ENCODE results near the gene NFIA. TPM values are rescaled to one million over a fixed set of nuclear protein-coding genes. Genes with fewer than 3 reads are reported as not detected.

NFIA gene
- total RNA-seq, 1 donor from 2014 or later, result 16.2 TPM

DNA sequence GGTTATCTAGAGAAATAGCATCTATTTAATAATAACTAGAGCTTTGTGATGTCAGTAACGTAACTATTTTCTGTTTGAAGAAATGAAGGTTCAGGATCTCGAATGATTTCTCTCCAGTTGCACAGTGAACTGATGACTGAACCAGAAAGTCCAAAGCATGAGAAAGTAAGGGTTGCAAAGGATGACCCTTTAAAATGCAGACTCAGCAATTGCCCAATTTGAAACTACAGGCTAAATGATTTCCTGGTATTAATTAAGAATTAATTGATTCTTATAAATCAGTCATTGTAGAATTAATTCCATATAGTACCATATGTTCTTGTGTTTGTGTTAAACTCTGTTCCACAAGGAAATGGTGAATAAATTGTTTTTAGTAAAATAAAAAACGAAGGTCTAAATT is 318.6 kb downstream of the NFIA start:
- H3K36me3 Mint-ChIP-seq (ENCODE audit: low read depth, unreplicated experiment), result no peaks in the 10 kb centered on the region
- peaks cover 5% of the 10 kb centered on the region for H3K4me1 Mint-ChIP-seq (ENCODE audit: unreplicated experiment)
- TF ChIP-seq CTCF (IDR thresholded peaks at IDR 0.05; ENCODE audit: unreplicated experiment), result no peak
- H3K27me3 Mint-ChIP-seq (ENCODE audit: unreplicated experiment), result no peaks in the 10 kb centered on the region
- no peaks in the 10 kb centered on the region for H3K9me3 Mint-ChIP-seq (ENCODE audit: unreplicated experiment)
- DNase-seq (ENCODE audit: low spot score), result no peak
- no peak overlapping the region for H3K27ac Mint-ChIP-seq (ENCODE audit: unreplicated experiment)
- no peak overlapping the region for H3K4me3 Mint-ChIP-seq (ENCODE audit: unreplicated experiment)

GRCh38 chr1:61403679-61404596 is 321.6 kb downstream of the NFIA start:
- Mint-ChIP-seq H3K9me3 (ENCODE audit: unreplicated experiment) (no peaks in the 10 kb centered on the region), H3K36me3 (ENCODE audit: low read depth, unreplicated experiment) (peaks cover 12% of the 10 kb centered on the region), H3K27me3 (ENCODE audit: unreplicated experiment) (peaks cover 4% of the 10 kb centered on the region), H3K4me3 (ENCODE audit: unreplicated experiment) (no peak overlapping the region), H3K4me1 (ENCODE audit: unreplicated experiment) (peaks cover 5% of the 10 kb centered on the region), H3K27ac (ENCODE audit: unreplicated experiment) (no peak overlapping the region)
- DNase-seq (ENCODE audit: low spot score), result no peak
- no peak for TF ChIP-seq CTCF (IDR thresholded peaks at IDR 0.05; ENCODE audit: unreplicated experiment)

DNA sequence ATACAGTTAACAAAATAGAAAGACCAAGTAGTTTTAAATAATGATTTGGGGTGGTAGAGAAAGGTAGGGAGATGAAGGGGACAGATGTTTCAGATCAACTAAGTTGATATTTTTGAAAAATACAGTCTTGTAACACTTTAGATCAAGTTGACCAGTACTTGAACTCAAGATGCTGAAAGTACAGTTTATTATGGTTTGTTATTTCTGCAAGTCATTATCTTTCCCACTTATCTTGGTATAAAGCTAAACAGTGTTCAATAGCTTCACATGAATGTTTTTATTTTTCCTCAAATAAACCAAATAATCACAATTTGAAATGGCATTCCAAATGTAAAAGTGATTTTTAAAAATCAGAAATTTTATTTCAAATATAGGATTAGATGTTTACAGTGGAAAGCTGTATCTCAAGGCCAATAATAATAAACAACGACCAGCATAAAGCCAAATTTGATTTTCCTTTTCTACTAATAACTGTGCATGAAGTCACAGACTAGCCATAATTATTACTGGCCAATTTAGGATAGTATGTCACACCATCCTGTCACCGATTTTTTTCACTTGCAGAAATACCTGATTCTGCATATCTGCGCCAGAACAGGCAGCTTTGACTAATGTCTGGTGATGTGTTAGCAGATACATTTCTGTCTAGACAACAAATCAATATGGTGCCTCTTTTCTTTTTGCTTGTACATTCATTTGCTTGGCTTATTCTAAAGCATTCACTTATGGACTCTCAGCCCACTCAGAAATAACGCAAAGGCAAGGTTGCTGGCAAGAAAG is 322.4 kb downstream of the NFIA start:
- DNase-seq (ENCODE audit: low spot score), result no peak
- H3K36me3 Mint-ChIP-seq (ENCODE audit: low read depth, unreplicated experiment), result peaks cover 12% of the 10 kb centered on the region
- no peak overlapping the region for H3K27ac Mint-ChIP-seq (ENCODE audit: unreplicated experiment)
- peaks cover 5% of the 10 kb centered on the region for H3K4me1 Mint-ChIP-seq (ENCODE audit: unreplicated experiment)
- no peak overlapping the region for H3K4me3 Mint-ChIP-seq (ENCODE audit: unreplicated experiment)
- no peaks in the 10 kb centered on the region for H3K9me3 Mint-ChIP-seq (ENCODE audit: unreplicated experiment)
- H3K27me3 Mint-ChIP-seq (ENCODE audit: unreplicated experiment), result peaks cover 4% of the 10 kb centered on the region
- no peak for TF ChIP-seq CTCF (IDR thresholded peaks at IDR 0.05; ENCODE audit: unreplicated experiment)

DNA sequence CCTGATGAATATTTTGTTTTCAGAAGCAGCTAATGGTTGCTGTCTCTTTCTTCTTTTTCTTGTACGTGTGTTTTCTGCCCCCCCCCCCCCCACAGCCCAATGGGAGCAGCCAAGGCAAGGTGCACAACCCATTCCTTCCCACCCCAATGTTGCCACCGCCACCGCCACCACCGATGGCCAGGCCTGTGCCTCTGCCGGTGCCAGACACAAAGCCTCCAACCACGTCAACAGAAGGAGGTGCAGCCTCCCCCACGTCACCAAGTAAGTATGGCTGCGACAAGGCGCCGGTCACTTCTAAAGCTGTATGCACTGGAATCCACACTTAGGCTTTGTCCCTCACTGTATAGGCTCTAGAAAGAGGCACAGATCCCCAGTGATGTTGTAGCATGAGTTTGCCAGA is 324.1 kb downstream of the NFIA start:
- no peak overlapping the region for H3K27ac Mint-ChIP-seq (ENCODE audit: unreplicated experiment)
- H3K27me3 Mint-ChIP-seq (ENCODE audit: unreplicated experiment), result peaks cover 4% of the 10 kb centered on the region
- no peak for DNase-seq (ENCODE audit: low spot score)
- no peak for TF ChIP-seq CTCF (IDR thresholded peaks at IDR 0.05; ENCODE audit: unreplicated experiment)
- H3K4me3 Mint-ChIP-seq (ENCODE audit: unreplicated experiment), result no peak overlapping the region
- peaks cover 5% of the 10 kb centered on the region for H3K4me1 Mint-ChIP-seq (ENCODE audit: unreplicated experiment)
- H3K9me3 Mint-ChIP-seq (ENCODE audit: unreplicated experiment), result no peaks in the 10 kb centered on the region
- peaks cover 12% of the 10 kb centered on the region for H3K36me3 Mint-ChIP-seq (ENCODE audit: low read depth, unreplicated experiment)

Measured in endothelial cell (in vitro differentiated cells).